Thyroid gland (tissue), 4 donors: ENCODE measurements around the gene FRYL. TPM values are rescaled to one million over a fixed set of nuclear protein-coding genes. Genes with fewer than 3 reads are reported as not detected.
"Not testable (repeated sequence)": the region's sequence is repeated elsewhere in the genome, so short reads cannot be mapped to it uniquely, and the experiment has no call there.

Experiments used
- DNase-seq, 2 donors: peaks; one replicate each; pipeline ENCODE4 v3.0.0-alpha.2; 2019
- H3K27ac ChIP-seq, 3 donors: fragments of 200-600 bp; sonication (generic); 1 replicate in 2 of 3; 2 replicates in 1 of 3; pipeline ENCODE4 v1.5.1; 2016 to 2019; ENCODE audit warnings: mild to moderate bottlenecking in 1 of 3, moderate library complexity in 1 of 3
- H3K27me3 ChIP-seq: fragments of 200-600 bp; sonication (generic); one replicate; pipeline ENCODE4 v1.5.1; 2019
- H3K36me3 ChIP-seq, 2 donors: fragments of 200-600 bp; sonication (generic); one replicate each; pipeline ENCODE4 v1.5.1; 2016 to 2019
- H3K4me1 ChIP-seq, 2 donors: fragments of 200-600 bp; sonication (generic); one replicate each; pipeline ENCODE4 v1.5.1; 2017 to 2019
- H3K4me3 ChIP-seq, 3 donors: fragments of 200-600 bp; sonication (generic); replicated peaks in 1 of 3; 1 replicate in 2 of 3; 2 replicates in 1 of 3; pipeline ENCODE4 v1.5.1; 2016; ENCODE audit warnings: mild to moderate bottlenecking in 1 of 3
- H3K9me3 ChIP-seq: fragments of 200-600 bp; sonication (generic); one replicate; pipeline ENCODE4 v1.5.1; 2017
- POLR2A ChIP-seq, 2 donors: fragments of 450-650 bp; IDR thresholded peaks; one replicate each; pipeline ENCODE4 v1.6.1; 2017; ENCODE audit warnings: antibody characterized with exemption in 2 of 2, mild to moderate bottlenecking in 2 of 2, moderate library complexity in 1 of 2
- WGBS, 2 donors: methylation state at CpG; one replicate each; pipeline ENCODE4 v1.1.5; 2017; 5-methylcytosine and 5-hydroxymethylcytosine counted together
- intact Hi-C: fragments of 100-400 bp; cut with DNase I; formaldehyde crosslinking; loops from one replicate; pipeline ENCODE4 v1.15.1; 2023
- total RNA-seq, 4 donors: library from RNA; depleted of rRNA; stranded (reverse); fragments of >200 nt; gene quantifications; one replicate each; pipeline ENCODE4 v1.2.3, GENCODE V29; 2016
- TF ChIP-seq, protein P1 (sequence below), 6 experiments: fragments of 200-600 bp in 3 of 6; fragments of 450-650 bp in 3 of 6; sonication (generic) in 3 of 6; IDR thresholded peaks; one replicate each; pipeline ENCODE4 v1.5.1; 2016 to 2019; ENCODE audit warnings: antibody characterized with exemption in 6 of 6, mild to moderate bottlenecking in 2 of 6, inconsistent platforms in 1 of 6, moderate library complexity in 1 of 6

FRYL gene
- total RNA-seq, 4 donors from 2014 or later, result 48.7 to 90.4 (median 67.8) TPM

DNA sequence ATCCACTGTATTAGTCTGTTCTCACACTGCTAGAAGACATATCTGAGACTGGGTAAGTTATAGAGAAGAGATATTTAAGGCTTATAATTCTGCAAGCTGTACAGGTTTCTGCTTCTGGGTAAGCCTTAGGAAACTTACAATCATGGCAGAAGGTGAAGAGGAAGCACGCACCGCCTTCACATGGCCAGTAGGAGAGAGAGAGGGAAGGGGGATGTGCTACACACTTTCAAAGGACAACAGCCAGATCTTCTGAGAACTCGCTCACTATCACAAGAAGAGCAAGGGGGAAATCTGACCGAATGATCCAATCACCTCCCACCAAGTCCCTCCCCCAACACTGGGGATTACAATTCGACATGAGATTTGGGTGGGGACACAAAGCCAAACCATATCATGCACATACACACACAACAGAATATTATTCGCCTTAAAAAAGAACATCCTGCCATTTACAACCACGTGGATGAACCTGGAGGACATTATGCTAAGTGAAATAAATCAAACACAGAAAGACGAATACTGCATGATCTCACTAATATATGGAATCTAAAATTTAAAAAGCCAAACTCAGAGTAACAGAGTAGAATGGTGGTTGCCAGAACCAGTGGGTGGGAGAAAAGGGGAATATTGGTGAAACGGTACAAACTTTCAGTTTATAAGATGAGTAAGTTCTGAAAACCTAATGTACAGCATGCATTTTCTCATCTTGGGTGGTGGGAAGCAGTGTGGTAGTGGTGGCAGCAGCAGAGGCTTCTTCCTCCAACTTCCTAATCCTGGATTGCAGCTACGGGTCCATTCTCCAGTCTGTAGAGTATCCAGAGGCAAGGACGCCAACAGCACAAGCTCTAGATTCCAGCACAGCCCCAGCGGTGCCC is 12.8 kb downstream of the FRYL start:
- no peak for DNase-seq
- intact Hi-C loops, result no loop called here
- H3K36me3 ChIP-seq, result no peaks in the 10 kb centered on the region
- 93 to 95% methylated on average over 12 of the region's 12 CpGs for WGBS, 2 donors
- no peaks in the 10 kb centered on the region for H3K9me3 ChIP-seq
- H3K27me3 ChIP-seq, result no peaks in the 10 kb centered on the region
- peaks cover 4 to 11% of the 10 kb centered on the region in 2 donors for H3K4me1 ChIP-seq
- no peak overlapping the region for H3K27ac ChIP-seq
- no peak overlapping the region for H3K4me3 ChIP-seq
- TF ChIP-seq, protein P1, sequence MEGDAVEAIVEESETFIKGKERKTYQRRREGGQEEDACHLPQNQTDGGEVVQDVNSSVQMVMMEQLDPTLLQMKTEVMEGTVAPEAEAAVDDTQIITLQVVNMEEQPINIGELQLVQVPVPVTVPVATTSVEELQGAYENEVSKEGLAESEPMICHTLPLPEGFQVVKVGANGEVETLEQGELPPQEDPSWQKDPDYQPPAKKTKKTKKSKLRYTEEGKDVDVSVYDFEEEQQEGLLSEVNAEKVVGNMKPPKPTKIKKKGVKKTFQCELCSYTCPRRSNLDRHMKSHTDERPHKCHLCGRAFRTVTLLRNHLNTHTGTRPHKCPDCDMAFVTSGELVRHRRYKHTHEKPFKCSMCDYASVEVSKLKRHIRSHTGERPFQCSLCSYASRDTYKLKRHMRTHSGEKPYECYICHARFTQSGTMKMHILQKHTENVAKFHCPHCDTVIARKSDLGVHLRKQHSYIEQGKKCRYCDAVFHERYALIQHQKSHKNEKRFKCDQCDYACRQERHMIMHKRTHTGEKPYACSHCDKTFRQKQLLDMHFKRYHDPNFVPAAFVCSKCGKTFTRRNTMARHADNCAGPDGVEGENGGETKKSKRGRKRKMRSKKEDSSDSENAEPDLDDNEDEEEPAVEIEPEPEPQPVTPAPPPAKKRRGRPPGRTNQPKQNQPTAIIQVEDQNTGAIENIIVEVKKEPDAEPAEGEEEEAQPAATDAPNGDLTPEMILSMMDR (IDR thresholded peaks at IDR 0.05), result no peak
- TF ChIP-seq POLR2A (IDR thresholded peaks at IDR 0.05), result no peak

DNA sequence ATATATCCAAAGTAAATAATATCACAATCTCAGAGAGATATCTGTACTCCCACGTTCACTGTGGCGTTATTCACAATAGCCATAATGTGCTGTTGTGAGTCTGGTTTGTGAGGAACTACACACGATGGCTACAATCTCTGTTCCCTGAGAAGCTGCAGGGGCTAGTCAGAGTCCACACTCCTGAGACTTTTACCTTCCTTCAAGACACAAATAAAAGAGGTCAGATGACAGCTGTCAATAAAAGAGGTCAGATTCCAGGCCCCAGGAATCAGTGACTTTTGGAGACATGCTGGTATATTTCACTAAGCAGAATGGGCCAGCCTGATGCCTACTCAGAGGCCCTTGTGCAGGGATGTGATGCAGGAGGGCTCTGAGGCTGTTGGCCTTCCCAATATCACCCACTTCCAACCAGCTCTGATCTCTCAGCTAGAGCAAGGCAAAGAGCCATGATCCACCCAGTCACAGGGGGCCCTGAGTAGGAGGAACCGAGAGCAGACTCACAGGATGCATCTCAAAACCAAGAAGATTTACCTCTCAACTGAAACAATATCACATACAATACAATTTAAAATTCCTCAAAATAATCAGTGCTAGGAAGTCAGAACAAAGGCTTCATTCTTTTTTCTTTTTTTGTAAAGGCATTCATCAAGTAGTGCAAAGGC is 13.8 kb downstream of the FRYL start:
- Histone ChIP-seq H3K27me3 (no peaks in the 10 kb centered on the region), H3K36me3 (no peaks in the 10 kb centered on the region), H3K4me1 (peaks cover 0 to under 1% of the 10 kb centered on the region in 2 donors), H3K4me3 (no peak overlapping the region), H3K27ac (no peak overlapping the region), H3K9me3 (no peaks in the 10 kb centered on the region)
- intact Hi-C loops, result no loop called here
- no peak for DNase-seq
- 88 to 89% methylated on average over 4 of the region's 4 CpGs for WGBS, 2 donors
- TF ChIP-seq POLR2A (IDR thresholded peaks at IDR 0.05), result no peak
- TF ChIP-seq, protein P1 (IDR thresholded peaks at IDR 0.05), result no peak

DNA sequence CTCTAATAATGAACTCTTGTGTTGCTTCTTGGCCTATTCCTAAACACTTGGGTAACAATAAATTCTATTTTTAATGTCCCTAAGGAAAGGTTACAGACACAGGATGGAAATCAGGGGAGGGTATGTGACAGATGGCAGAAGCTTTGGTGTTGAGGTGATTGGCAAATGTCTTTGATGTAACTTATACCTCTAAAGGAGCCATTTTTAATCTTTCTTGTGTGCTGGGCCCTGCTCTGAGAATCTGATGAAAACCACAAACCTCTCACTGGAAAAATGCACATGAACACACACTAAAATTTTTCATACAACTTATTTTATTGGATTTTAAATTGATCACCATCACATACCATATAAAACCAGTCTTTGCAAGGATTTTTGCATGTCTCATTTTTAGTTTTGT is 17.7 kb downstream of the FRYL start:
- intact Hi-C loops, result no loop called here
- no peak for DNase-seq

DNA sequence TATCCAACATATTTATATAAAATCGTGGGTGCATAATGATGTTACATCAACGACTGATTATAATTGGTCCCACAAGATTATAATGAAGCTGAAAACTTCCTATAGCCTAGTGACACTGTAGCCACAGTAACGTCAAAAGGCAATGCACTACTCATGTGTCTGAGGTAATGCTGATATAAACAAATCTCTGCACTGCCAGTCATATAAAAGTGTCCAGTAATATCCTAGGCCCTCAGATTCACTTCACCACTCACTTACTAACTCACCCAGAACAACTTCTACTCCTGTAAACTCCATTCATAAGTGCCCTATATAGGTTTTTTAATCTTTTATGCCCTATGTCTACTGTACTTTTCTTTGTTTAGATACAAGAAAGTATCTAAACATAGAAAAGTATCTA is 18.8 kb downstream of the FRYL start:
- 88 to 91% methylated on average over 3 of the region's 3 CpGs for WGBS, 2 donors
- intact Hi-C loops, result no loop called here
- H3K4me3 ChIP-seq, result no peak overlapping the region

More for the DNA sequence above, 17.7 kb downstream of the FRYL start:
- no peak overlapping the region for H3K4me3 ChIP-seq
- no peaks in the 10 kb centered on the region for H3K9me3 ChIP-seq
- H3K27me3 ChIP-seq, result no peaks in the 10 kb centered on the region
- no peaks in the 10 kb centered on the region for H3K36me3 ChIP-seq
- H3K27ac ChIP-seq, result no peak overlapping the region
- H3K4me1 ChIP-seq, result no peaks in the 10 kb centered on the region
- TF ChIP-seq, protein P1 (IDR thresholded peaks at IDR 0.05), result no peak
- no peak for TF ChIP-seq POLR2A (IDR thresholded peaks at IDR 0.05)

DNA sequence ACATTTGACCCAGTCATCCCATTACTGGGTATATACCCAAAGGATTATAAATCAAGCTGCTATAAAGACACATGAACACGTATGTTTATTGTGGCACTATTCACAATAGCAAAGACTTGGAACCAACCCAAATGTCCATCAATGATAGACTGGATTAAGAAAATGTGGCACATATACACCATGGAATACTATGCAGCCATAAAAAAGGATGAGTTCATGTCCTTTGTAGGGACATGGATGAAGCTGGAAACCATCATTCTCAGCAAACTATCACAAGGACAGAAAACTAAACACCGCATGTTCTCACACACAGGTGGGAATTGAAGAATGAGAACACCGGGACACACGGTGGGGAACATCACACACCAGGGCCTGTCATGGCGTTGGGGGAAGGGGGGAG is 21.4 kb downstream of the FRYL start:
- intact Hi-C loops, H3K9me3 ChIP-seq, DNase-seq, H3K27me3 ChIP-seq, H3K4me3 ChIP-seq, H3K4me1 ChIP-seq, H3K27ac ChIP-seq, H3K36me3 ChIP-seq: not testable (repeated sequence)
- WGBS, 2 donors, result 98% methylated on average over 5 of the region's 5 CpGs

More for the DNA sequence above, 18.8 kb downstream of the FRYL start:
- no peak for TF ChIP-seq POLR2A (IDR thresholded peaks at IDR 0.05)
- TF ChIP-seq, protein P1 (IDR thresholded peaks at IDR 0.05), result no peak
- no peak overlapping the region for H3K27ac ChIP-seq
- no peaks in the 10 kb centered on the region for H3K36me3 ChIP-seq
- no peaks in the 10 kb centered on the region for H3K9me3 ChIP-seq
- H3K4me1 ChIP-seq, result no peaks in the 10 kb centered on the region
- DNase-seq, result no peak
- no peaks in the 10 kb centered on the region for H3K27me3 ChIP-seq
